Stimulated activated CD4-positive, alpha-beta T cell treated with anti-CD3 and anti-CD28 coated beads, Interleukin-15, amount 100 ng/mL, for 1 hour (primary cell): Measurements from ENCODE around the gene ASPRV1.

Experiments
- DNase-seq, 2 donors: peaks; one replicate each; pipeline ENCODE4 v3.0.0-alpha.2; 2020; ENCODE audit warnings: low read depth in 1 of 2, low spot score in 1 of 2

ASPRV1 gene

GRCh38 chr2:69989009-69989408 is 27.6 kb upstream of the ASPRV1 start:
- DNase-seq, result no peak

GRCh38 chr2:69988086-69988635 is 26.7 kb upstream of the ASPRV1 start:
- no peak for DNase-seq

GRCh38 chr2:69986691-69987090 is 25.3 kb upstream of the ASPRV1 start:
- DNase-seq, result no peak

- no peak for DNase-seq
Observed at GRCh38 chr2:69985688-69986087, 24.3 kb upstream of the ASPRV1 start.

GRCh38 chr2:69985216-69985615 is 23.8 kb upstream of the ASPRV1 start:
- DNase-seq, result no peak

DNA sequence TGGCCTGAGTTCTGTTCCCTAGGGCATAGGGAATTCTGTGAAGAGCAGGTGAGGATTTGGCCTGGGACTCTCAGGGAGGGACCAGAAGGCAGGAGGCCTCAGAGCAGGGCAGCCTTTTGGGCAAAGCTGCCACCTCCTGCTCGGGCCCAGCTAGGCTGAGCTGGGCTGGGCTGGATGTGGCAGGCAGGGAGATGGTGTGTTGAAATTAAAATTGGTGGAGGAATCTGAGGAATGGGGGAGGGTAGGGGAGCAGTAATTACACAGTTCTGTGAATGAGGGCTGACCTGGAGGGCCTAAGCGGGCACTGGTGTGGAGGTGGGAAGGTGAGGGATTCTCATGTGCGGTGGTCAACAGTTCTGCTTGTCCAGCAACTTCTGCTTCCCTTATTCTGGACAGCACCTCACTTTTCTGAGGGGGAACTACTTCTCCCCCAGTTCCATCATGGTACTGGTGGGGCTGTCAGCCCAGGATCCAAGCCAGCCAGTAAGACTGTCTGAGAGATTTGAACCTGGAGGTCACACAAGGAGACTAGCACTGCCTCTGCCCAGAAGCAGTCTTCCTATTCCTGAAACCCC is 22.0 kb upstream of the ASPRV1 start:
- DNase-seq, result no peak

- DNase-seq, result no peak
Observed at GRCh38 chr2:69979902-69980807, 18.7 kb upstream of the ASPRV1 start.

DNA sequence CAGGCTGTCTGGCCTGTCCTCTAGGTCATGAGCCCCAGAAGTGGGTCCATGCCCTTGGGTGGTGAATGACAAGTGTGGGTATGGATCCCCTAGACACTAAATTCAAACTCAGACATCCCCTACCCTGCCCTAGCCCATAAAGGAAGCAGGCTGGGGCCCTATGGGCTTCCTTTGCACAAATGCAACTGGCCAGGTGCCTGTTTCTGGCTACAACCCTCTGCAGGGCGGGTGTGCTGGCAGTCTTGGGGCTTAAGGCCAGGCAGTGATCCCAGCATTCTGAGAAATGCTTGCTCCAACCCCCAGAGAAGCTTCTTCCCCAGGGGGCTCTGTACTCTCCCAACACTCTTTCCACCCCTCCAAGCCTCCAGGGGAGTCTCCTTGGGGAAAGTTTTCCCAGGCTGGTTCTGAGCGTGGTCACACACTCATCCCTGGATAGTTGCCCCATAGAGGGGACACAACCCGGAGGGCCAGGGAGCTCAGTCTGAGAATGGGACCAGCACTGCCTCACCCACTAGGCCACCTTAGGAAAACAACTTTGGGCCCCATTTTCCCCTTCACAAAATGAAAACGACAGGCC is 16.6 kb upstream of the ASPRV1 start:
- no peak for DNase-seq

DNA sequence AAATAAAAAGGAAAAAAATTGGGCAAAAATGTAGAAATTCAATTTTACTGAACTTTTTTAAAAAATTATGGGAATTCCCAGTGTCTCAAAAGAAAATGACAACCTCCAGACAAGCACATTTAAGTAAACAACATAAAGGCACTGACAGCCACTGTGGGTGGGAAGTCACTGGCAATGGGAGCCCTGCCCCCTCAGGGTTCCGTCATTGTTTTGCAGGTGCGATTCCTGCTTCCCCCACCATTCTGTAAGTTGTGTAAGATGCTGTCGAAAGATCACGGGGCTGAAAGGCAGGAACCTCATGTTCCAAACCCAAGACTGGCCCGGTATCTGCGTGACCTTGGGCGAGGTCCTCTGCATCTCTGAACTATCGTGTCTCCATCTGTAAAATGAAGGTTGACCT is 15.8 kb upstream of the ASPRV1 start:
- DNase-seq, result no peak

DNA sequence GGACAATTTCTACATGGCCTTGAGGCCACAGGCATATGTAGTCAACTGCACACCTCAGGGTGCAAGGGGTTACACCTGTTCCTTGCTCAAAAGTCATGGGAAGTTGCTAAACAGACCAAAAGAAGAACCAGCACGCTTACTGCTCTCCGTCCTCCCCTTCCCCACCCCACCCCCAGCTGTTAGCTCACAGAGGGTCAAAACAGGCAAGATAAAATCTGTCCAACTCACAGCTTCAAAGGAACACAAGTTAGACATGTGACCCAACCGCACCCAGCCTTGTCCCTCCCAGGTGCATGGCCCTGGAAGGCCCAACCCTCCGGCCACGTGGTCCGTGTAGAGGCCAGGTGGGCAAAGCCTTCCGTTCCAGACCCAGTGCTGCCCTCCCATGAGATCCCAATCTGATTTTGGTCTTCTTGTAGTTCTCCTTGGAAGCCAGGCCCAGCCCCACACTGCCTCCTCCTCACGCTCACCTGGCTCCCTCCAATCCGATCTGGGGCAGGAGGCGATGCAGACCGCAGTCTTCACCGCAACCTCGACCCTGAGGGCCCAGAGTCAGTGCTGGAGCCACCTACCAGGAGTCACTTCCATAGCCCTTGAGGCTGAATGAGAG is 14.5 kb upstream of the ASPRV1 start:
- DNase-seq, result no peak

DNA sequence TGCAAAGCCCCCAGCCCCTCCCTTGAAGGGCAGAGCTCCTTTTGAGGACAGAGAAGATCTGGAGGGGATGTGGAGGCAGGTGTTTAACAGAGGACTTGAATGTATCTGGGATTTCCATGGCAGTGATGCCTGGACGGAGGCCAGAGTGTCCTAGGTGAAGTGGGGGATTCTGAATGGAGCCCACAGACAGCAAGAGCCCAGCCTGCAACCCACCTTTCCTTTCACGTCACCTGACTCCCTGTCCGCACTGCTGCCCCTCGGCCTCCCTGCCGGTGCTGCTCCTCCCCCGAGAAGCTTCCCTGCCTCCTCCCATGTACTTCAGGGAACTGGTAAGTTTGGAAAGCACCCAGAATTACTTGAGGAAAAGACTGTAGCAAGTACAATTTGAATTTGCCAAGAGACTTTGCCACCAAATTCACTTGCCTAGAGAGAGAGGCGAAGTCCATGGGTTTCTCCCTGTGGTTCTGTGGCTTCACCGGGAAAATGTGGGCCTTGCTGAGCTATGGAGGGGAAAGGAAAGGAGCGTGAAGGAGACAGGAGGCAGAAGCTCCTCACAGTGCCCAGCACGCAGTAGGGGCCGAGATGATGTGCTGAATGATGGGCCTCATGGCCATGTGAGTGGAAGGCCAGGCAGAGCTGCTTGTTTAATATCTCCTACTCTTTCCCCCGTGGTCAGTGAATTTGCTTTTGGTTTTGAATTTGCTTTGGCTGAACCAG is 13.9 kb upstream of the ASPRV1 start:
- DNase-seq, result no peak

- no peak for DNase-seq
Observed at GRCh38 chr2:69973335-69973735, 11.9 kb upstream of the ASPRV1 start.

DNA sequence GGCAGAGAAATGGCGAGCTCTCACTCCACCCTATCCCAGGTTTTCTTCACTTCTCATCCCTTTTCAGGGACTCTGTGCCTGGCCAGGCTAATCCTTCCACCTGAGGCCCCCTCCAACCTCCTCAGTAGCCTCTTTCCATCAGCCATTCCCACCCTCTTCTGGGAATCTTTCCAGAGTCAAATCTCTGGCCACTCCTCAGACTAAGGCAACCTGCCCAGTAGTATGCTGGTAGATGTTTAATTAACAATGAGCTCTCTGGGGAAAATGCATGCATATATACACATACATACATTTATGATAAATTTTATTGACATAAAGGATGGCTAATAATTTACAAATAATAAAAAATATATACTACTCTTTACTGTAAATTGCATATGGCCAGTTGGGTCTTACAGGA is 11.4 kb upstream of the ASPRV1 start:
- DNase-seq, result no peak

DNA sequence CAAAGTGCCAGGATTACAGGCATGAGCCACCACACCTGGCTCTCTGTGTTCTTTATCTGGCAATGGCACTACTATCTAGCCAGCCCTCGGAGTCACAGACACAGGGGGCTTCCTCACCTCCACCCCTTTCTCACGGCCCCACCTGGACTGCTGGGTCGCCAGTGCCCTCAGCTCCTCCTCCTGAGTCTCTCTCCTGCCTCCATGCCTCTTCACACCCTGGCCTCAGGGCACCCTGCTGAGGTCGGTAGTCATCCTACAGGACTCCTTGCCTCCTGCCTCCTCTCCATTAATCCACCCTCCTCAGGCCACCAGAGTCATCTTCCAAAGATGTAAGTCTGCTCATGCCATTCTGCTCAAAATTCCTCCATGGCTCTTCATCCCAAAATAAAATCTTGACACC is 8.6 kb upstream of the ASPRV1 start:
- no peak for DNase-seq

DNA sequence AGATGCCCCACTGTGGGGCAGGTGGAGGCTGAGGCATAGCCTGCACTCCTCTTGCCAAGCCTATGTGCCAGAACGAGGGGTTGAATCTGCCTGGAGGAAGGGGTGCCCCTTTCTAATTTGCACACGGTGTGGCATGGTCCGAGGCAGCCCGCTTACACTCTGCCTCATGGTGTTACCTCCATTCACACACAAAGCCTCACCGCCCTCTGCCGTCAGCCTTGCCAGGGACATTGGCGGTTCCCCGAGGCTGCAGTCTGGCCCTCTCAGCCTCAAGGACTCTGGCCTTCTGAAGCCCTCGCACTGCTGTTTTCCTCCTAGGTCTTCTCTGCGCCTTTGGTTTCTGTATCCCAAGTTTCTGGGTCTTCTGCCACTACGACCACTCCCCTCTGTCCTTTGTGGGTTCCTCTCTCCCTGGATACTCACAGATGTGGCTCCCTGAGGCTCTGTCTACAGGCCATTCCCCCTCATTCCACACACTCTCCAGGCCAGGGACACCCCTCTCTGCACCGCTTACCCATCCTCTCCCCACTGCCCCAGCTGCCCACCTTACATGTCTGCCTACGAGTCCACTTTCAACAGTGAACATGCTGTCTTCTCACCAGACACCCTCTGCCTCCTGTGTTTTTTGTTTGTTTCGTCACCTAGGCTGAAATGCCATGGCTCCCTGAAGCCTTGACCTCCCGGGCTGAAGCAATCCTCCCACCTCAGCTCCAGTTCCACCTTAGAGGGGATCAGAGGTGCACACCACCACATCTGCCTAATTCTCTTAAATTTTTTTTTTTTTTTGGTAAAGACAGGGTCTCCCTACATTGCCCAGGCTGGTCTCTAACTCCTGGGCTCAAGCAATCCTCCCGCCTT is 7.9 kb upstream of the ASPRV1 start:
- no peak for DNase-seq

GRCh38 chr2:69968609-69969008 is 7.2 kb upstream of the ASPRV1 start:
- no peak for DNase-seq

DNA sequence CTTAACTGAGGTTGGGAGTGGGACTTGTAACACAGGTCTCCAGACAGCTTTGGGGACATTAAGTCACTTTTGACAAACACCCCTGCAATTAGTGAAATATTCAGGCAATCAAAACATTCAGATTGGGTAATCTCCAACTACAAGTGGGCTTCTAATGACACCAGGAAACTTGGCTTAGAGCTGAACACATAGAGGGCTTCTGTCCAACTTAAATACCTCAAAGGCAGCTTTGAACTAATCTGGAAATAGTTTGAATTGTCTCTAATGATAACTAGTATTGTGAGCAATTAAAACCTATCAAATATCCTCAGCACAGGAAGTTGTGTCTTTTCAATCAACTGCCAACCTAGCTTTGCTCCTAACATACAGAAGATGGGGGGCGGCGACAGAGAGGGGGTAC is 5.1 kb upstream of the ASPRV1 start:
- no peak for DNase-seq

- no peak for DNase-seq
Observed at GRCh38 chr2:69965756-69966445, 4.5 kb upstream of the ASPRV1 start.

DNA sequence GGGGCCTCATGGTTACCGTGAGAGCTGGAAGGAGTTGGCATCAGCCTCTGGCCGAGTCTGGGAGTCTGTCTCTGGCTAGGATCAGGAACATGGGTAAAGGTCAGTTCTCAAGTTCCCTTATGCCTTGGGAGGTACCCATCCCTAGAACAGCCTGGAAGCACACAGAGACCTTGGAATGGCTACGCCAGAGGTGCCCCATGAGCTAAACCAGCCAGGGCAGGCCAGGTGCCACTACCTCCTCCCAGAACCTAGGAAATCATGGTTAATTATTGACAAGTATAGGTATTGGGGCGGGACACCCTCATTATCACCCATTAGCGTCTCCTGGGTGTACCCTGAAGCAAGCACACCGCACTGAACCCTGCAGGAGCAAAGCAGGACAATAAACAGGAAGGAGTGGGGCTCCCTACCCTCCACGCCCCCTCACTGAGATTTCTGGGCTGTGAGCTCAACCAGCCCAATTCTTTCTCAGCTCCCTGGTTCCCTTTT is 3.0 kb upstream of the ASPRV1 start:
- DNase-seq, result no peak
